ENCODE data around the gene PRR33. TPM values are rescaled to one million over a fixed set of nuclear protein-coding genes. Genes with fewer than 3 reads are reported as not detected.

Gene PRR33
- total and polyA plus RNA-seq, 4 donors: 0.08 to 0.13 TPM; not detected in 2

DNA sequence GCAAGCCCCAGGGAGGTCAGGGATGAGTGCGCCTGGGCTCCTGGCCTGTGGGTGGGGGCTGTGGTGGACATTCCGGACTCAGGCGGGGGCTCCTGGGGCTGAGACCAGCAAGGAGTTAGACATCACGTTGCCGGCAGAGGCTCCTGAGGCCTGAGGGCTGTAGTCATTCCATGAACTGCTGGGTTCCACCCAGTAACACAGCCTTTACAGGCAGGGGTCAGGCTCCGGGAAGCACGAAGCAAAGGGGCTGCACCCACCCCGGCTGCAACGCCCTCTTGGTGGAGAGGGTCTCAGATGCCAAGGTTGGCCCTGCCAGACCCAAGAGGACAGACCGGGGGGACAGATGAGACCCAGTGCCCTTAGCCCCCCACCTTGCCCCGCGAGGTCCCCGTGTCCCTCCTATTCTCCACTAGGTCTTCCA lies 36.8 kb upstream of the PRR33 start:
- TF ChIP-seq, protein P1, sequence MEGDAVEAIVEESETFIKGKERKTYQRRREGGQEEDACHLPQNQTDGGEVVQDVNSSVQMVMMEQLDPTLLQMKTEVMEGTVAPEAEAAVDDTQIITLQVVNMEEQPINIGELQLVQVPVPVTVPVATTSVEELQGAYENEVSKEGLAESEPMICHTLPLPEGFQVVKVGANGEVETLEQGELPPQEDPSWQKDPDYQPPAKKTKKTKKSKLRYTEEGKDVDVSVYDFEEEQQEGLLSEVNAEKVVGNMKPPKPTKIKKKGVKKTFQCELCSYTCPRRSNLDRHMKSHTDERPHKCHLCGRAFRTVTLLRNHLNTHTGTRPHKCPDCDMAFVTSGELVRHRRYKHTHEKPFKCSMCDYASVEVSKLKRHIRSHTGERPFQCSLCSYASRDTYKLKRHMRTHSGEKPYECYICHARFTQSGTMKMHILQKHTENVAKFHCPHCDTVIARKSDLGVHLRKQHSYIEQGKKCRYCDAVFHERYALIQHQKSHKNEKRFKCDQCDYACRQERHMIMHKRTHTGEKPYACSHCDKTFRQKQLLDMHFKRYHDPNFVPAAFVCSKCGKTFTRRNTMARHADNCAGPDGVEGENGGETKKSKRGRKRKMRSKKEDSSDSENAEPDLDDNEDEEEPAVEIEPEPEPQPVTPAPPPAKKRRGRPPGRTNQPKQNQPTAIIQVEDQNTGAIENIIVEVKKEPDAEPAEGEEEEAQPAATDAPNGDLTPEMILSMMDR (IDR thresholded peaks at IDR 0.05; ENCODE audit: control extremely low read depth, extremely low read depth): no peak
- Histone ChIP-seq H3K4me1 (ENCODE audit: control insufficient read depth in 5 of 5, insufficient read depth in 5 of 5, low read length in 5 of 5) (peaks cover 0 to 32% (median 5%) of the 10 kb centered on the region in 5 donors), H3K27ac (ENCODE audit: low read depth in 1 of 2, low read length in 1 of 2) (peak overlapping the region in 1 of 2 donors; percentile 30), H3K9ac (ENCODE audit: insufficient read depth in 1 of 2, low read length in 2 of 2) (no peak overlapping the region), H3K4me3 (no peak overlapping the region), H3K36me3 (ENCODE audit: control insufficient read depth in 4 of 4, insufficient read depth in 4 of 4, low read length in 4 of 4) (no peaks in the 10 kb centered on the region), H3K27me3 (ENCODE audit: control insufficient read depth in 3 of 3, insufficient read depth in 3 of 3, low read length in 2 of 3) (no peaks in the 10 kb centered on the region), H3K9me3 (ENCODE audit: control insufficient read depth in 4 of 4, insufficient read depth in 3 of 4, low read length in 3 of 4) (peaks cover 0 to 2% (median 0%) of the 10 kb centered on the region in 4 donors)
- DNase-seq: no peak
- WGBS, 2 donors: 90 to 95% methylated on average over 13 of the region's 13 CpGs
- ATAC-seq (ENCODE audit: insufficient read depth, low FRiP score): no peak

DNA sequence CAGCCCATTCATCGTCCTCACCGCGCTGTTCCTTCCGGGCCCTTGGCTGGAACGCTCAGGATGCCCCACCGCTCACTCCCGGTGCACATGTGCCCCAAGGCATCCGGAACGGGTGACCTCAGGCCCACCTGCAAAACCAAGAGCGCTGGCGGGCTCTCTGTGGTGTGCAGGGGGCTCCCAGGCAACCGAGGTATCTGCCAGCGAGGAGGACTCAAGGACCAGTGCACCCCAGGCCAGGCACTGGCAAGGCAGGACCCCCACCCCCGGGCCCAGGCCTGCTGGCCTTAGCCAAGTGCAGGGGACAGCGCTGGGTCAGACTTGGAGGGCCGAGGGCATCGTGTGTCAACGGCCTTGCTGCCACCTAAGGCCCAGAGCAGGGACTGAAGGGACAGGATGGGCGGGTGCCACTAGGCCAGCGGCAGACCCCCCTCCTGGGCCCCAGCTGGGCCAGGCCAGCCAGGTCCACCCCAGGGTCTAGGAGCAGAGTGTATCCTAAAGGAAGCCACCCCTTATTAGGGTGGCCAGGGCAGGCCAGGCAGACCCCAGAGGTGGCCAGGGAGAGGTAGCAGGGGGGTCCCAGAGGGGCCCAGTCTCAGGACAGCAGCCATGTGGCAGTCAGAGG lies 36.3 kb upstream of the PRR33 start:
- no peaks in the 10 kb centered on the region for H3K9me3 ChIP-seq (ENCODE audit: control insufficient read depth in 4 of 4, insufficient read depth in 3 of 4, low read length in 3 of 4)

DNA sequence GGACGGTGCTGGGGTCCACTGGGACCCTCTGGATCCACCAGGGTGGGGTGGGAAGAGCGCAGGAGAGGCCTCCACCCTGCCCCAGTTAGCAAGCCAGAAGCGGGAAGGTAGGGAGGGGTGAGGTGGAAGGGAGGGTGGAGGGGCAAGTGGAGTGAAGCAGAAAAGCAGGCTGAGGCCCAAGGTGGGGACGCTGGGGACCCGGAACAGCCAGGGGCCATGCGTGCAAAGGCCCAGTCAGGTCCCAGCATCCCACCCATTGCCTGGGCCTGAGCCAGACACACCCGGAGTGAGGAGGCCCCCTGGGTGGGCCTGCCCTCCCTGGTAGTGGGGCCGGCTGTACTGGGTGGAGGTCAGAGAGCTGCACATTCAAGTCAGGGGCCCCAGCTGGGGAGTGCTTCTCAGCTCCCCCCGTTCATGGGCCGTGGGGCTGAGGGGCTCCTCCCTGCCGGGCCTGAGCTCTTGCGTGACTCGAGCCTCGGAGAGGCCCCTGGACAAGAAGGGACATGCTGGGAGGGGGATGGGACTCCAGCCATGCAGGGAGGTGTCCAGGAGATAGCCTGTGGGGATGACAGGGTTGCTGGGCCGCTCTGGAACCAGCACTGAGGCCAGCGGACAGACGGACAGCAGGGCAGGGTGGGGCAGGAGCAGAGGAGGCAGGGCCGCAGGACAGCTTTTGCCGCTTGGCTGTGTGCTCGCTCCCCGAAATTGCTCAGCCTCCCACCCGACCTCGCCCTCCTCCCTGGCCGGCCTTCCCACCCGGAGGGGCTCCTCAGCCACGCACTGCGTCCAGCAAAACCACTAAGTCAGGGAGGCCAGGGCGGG lies 35.5 kb upstream of the PRR33 start:
- TF ChIP-seq, protein P1 (IDR thresholded peaks at IDR 0.05; ENCODE audit: control extremely low read depth, extremely low read depth): no peak
- Histone ChIP-seq H3K9ac (ENCODE audit: insufficient read depth in 1 of 2, low read length in 2 of 2) (no peak overlapping the region), H3K36me3 (ENCODE audit: control insufficient read depth in 4 of 4, insufficient read depth in 4 of 4, low read length in 4 of 4) (no peaks in the 10 kb centered on the region), H3K4me1 (ENCODE audit: control insufficient read depth in 5 of 5, insufficient read depth in 5 of 5, low read length in 5 of 5) (peaks cover 0 to 37% (median 5%) of the 10 kb centered on the region in 5 donors), H3K27me3 (ENCODE audit: control insufficient read depth in 3 of 3, insufficient read depth in 3 of 3, low read length in 2 of 3) (no peaks in the 10 kb centered on the region), H3K4me3 (no peak overlapping the region), H3K9me3 (ENCODE audit: control insufficient read depth in 4 of 4, insufficient read depth in 3 of 4, low read length in 3 of 4) (no peaks in the 10 kb centered on the region), H3K27ac (ENCODE audit: low read depth in 1 of 2, low read length in 1 of 2) (peak overlapping the region in 1 of 2 donors; percentile 30)
- no peak for ATAC-seq (ENCODE audit: insufficient read depth, low FRiP score)
- peak; percentile 37 to 62 (median 53) for DNase-seq
- 76 to 80% methylated on average over 24 to 28 of the region's 28 CpGs for WGBS, 2 donors

More for the DNA sequence above, 36.3 kb upstream of the PRR33 start:
- TF ChIP-seq, protein P1 (IDR thresholded peaks at IDR 0.05; ENCODE audit: control extremely low read depth, extremely low read depth): no peak
- 84 to 88% methylated on average over 20 of the region's 20 CpGs for WGBS, 2 donors
- H3K4me1 ChIP-seq (ENCODE audit: control insufficient read depth in 5 of 5, insufficient read depth in 5 of 5, low read length in 5 of 5): peaks cover 0 to 32% (median 5%) of the 10 kb centered on the region in 5 donors
- H3K36me3 ChIP-seq (ENCODE audit: control insufficient read depth in 4 of 4, insufficient read depth in 4 of 4, low read length in 4 of 4): no peaks in the 10 kb centered on the region
- H3K27me3 ChIP-seq (ENCODE audit: control insufficient read depth in 3 of 3, insufficient read depth in 3 of 3, low read length in 2 of 3): no peaks in the 10 kb centered on the region
- ATAC-seq (ENCODE audit: insufficient read depth, low FRiP score) (no peak), DNase-seq (no peak)
- H3K4me3 ChIP-seq: no peak overlapping the region
- no peak overlapping the region for H3K9ac ChIP-seq (ENCODE audit: insufficient read depth in 1 of 2, low read length in 2 of 2)
- peak overlapping the region in 1 of 2 donors; percentile 30 for H3K27ac ChIP-seq (ENCODE audit: low read depth in 1 of 2, low read length in 1 of 2)
